Measurements from ENCODE around the gene C19orf44.

DNA sequence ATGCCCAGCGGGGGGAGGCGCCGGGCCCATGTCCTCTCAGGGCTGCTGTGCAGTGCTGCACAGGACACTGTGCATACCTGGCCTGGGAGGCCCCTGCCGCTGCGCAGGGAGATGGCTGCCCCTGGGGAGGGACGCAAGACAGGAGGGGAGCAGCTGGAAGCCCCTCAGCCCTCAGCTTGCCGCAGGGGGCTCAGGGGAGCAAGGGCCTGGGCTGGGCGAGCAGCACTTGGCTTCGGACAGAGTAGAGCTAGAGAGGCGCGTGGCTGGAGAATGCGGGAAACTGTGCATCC, 35.1 kb downstream of the C19orf44 start:
- TF ChIP-seq, protein P1, sequence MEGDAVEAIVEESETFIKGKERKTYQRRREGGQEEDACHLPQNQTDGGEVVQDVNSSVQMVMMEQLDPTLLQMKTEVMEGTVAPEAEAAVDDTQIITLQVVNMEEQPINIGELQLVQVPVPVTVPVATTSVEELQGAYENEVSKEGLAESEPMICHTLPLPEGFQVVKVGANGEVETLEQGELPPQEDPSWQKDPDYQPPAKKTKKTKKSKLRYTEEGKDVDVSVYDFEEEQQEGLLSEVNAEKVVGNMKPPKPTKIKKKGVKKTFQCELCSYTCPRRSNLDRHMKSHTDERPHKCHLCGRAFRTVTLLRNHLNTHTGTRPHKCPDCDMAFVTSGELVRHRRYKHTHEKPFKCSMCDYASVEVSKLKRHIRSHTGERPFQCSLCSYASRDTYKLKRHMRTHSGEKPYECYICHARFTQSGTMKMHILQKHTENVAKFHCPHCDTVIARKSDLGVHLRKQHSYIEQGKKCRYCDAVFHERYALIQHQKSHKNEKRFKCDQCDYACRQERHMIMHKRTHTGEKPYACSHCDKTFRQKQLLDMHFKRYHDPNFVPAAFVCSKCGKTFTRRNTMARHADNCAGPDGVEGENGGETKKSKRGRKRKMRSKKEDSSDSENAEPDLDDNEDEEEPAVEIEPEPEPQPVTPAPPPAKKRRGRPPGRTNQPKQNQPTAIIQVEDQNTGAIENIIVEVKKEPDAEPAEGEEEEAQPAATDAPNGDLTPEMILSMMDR (IDR thresholded peaks at IDR 0.05; ENCODE audit: low read depth, low read length, poor library complexity, severe bottlenecking), result no peak
- no peak for TF ChIP-seq EZH2phosphoT487 (IDR thresholded peaks at IDR 0.05; ENCODE audit: borderline replicate concordance, low read length)

Data from DOHH2 (cell line).